MCF 10A (cell line): ENCODE data around the gene SKAP2. TPM values are rescaled to one million over a fixed set of nuclear protein-coding genes. Genes with fewer than 3 reads are reported as not detected.
A peak's percentile ranks its signal among the peaks of the same experiment; 100 is the strongest.
"Not testable (repeated sequence)": the region's sequence is repeated elsewhere in the genome, so short reads cannot be mapped to it uniquely, and the experiment has no call there.

Experiments used
- BruUV-seq: library from RNA; stranded (reverse); fragments of 400-500 nt; replicated peaks from 2 replicates; lab custom pipeline; 2021; lab: Mats Ljungman, UMichigan
- CTCF ChIA-PET: fragments of 300-600 bp; sonication (Branson Sonifier 250); formaldehyde crosslinking; extraction: SDS; loops from one replicate; lab custom pipeline; 2021; ENCODE audit warnings: antibody characterized with exemption, inconsistent platforms; lab: Yijun Ruan, JAX
- POLR2A ChIA-PET: fragments of 300-600, 350-650 bp; sonication (Branson Sonifier 250); formaldehyde crosslinking; extraction: SDS; loops from one replicate; lab custom pipeline; 2020; ENCODE audit warnings: antibody characterized with exemption, inconsistent platforms; lab: Yijun Ruan, JAX
- DNase-seq: peaks from one replicate; pipeline ENCODE4 v3.0.0-alpha.2; 2018; ENCODE audit not compliant: unreplicated experiment
- H3K27ac Mint-ChIP-seq: one replicate; pipeline ENCODE4 v1.8.0; 2022; ENCODE audit warnings: mild to moderate bottlenecking, low read depth, mixed read lengths; ENCODE audit not compliant: unreplicated experiment
- H3K27me3 Mint-ChIP-seq: one replicate; pipeline ENCODE4 v1.8.0; 2022; ENCODE audit warnings: mixed read lengths; ENCODE audit not compliant: insufficient read depth, unreplicated experiment
- H3K36me3 Mint-ChIP-seq: one replicate; pipeline ENCODE4 v1.8.0; 2022; ENCODE audit warnings: mild to moderate bottlenecking, moderate library complexity, mixed read lengths; ENCODE audit not compliant: insufficient read depth, unreplicated experiment
- H3K4me1 Mint-ChIP-seq: one replicate; pipeline ENCODE4 v1.8.0; 2022; ENCODE audit warnings: mixed read lengths; ENCODE audit not compliant: insufficient read depth, unreplicated experiment
- H3K4me3 Mint-ChIP-seq: one replicate; pipeline ENCODE4 v1.8.0; 2022; ENCODE audit warnings: mild to moderate bottlenecking, moderate library complexity, mixed read lengths; ENCODE audit not compliant: unreplicated experiment
- H3K9me3 Mint-ChIP-seq: one replicate; pipeline ENCODE4 v1.8.0; 2022; ENCODE audit warnings: mixed read lengths; ENCODE audit not compliant: unreplicated experiment
- intact Hi-C: fragments of 100-400 bp; cut with micrococcal nuclease; formaldehyde crosslinking; loops from 2 replicates; pipeline ENCODE4 v1.14.1; 2022
- total RNA-seq: library from RNA; stranded (reverse); gene quantifications from 2 replicates; pipeline ENCODE4 v1.2.3, GENCODE V29; 2022
- TF ChIP-seq, protein P1 (sequence below): fragments of 200-600 bp; IDR thresholded peaks from one replicate; pipeline ENCODE4 v1.8.0; 2022; ENCODE audit warnings: antibody characterized with exemption, mild to moderate bottlenecking; ENCODE audit not compliant: unreplicated experiment

The SKAP2 gene
- total RNA-seq, 1 experiment from 2014 or later: 27.5 TPM

DNA sequence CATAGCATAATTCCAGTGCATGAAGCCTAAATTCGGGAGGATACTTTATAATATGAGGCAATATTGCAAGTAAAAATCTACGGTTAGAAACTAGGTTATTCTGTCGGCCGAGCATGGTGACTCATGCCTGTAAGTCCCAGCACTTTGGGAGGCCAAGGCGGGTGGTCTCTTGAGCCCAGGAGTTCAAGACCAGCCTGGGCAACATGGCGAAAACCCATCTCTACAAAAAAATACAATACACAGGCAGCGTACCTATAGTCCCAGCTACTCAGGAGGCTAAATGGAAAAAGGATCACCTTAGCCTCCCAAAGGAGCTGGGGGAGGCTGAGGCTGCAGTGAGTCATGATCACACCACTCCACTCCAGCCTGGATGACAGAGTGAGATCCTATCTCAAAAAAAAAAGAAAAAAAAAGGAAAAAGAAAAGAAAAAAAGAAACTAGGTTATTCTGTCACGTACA is 14.2 kb downstream of the SKAP2 start:
- Mint-ChIP-seq H3K27me3 (no peaks in the 10 kb centered on the region), H3K4me1 (peaks cover 23% of the 10 kb centered on the region), H3K4me3 (peak overlapping the region; percentile 54), H3K9me3 (no peaks in the 10 kb centered on the region), H3K36me3 (peaks cover 23% of the 10 kb centered on the region), H3K27ac (peak overlapping the region; percentile 76)
- DNase-seq: peak; percentile 68
- ChIA-PET CTCF (interaction anchor here (0.6 to 1.5 kb wide), 7 partner anchors 158 to 294 kb away, joined by 3 to 12 read pairs (median 6); partner anchors contain the start of gene HOXA5), POLR2A (interaction anchor here (0.6 to 1.8 kb wide), 18 partner anchors 10 to 1865 kb away, joined by 3 to 12 read pairs (median 4); partner anchors contain the start of genes HOXA1 and HOXA5)
- no TSS peak for BruUV-seq
- TF ChIP-seq, protein P1, sequence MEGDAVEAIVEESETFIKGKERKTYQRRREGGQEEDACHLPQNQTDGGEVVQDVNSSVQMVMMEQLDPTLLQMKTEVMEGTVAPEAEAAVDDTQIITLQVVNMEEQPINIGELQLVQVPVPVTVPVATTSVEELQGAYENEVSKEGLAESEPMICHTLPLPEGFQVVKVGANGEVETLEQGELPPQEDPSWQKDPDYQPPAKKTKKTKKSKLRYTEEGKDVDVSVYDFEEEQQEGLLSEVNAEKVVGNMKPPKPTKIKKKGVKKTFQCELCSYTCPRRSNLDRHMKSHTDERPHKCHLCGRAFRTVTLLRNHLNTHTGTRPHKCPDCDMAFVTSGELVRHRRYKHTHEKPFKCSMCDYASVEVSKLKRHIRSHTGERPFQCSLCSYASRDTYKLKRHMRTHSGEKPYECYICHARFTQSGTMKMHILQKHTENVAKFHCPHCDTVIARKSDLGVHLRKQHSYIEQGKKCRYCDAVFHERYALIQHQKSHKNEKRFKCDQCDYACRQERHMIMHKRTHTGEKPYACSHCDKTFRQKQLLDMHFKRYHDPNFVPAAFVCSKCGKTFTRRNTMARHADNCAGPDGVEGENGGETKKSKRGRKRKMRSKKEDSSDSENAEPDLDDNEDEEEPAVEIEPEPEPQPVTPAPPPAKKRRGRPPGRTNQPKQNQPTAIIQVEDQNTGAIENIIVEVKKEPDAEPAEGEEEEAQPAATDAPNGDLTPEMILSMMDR: no peak
- intact Hi-C loops: no loop called here

DNA sequence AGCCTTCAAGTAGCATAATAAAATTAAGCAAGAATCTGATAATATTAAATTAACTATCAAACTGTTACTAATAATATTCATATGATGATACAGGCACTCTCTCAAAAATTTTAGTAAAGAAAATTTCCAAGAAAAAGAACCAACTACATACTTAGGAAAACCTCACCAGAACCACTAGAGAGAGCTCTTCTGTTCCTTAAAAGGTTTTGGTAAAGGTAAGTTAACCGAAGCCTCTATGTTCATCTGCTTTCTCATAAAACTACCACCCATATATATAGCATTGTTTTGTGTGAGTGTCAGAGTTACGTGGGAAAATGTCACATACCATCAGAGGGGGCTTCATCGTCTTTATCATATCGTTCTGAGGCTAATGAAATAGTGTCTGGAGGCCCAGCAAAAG is 20.7 kb downstream of the SKAP2 start:
- DNase-seq: peak; percentile 38
- H3K9me3 Mint-ChIP-seq: no peaks in the 10 kb centered on the region
- no peaks in the 10 kb centered on the region for H3K4me1 Mint-ChIP-seq
- no peaks in the 10 kb centered on the region for H3K27me3 Mint-ChIP-seq
- no peaks in the 10 kb centered on the region for H3K36me3 Mint-ChIP-seq
- no peak overlapping the region for H3K27ac Mint-ChIP-seq
- intact Hi-C loops: loop anchor here (2.0 kb wide), 1 partner anchor 157 kb away; no protein-coding TSS in a partner anchor
- CTCF ChIA-PET: interaction anchor here (0.7 kb wide), 2 partner anchors 291 to 318 kb away, joined by 3 read pairs; no protein-coding TSS in a partner anchor
- no peak overlapping the region for H3K4me3 Mint-ChIP-seq
- TF ChIP-seq, protein P1: peak; percentile 45
- POLR2A ChIA-PET: interaction anchor here (0.6 to 1.0 kb wide), 6 partner anchors 12 to 320 kb away, joined by 3 to 6 read pairs (median 4); partner anchors contain the start of gene HOXA5
- no TSS peak for BruUV-seq

DNA sequence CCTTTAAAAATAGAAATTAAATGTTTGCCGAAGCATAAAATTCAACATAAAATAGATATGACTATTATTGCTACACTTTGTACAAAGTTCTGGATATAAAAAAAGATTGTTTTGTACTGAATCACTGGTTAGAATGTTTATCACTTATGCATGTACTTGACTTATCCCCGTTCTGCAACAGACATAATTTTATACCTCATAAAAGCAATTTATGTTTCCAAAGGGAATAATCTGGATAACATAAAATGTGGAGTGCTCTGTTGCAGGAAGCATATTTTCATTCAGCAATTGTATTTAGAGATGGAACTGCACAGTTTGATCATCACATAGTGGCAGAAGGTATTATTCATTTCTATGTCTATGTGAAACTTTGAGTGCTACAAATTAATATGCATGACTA is 21.5 kb downstream of the SKAP2 start:
- H3K4me3 Mint-ChIP-seq: no peak overlapping the region
- H3K9me3 Mint-ChIP-seq: no peaks in the 10 kb centered on the region
- no peak for DNase-seq
- no peaks in the 10 kb centered on the region for H3K27me3 Mint-ChIP-seq
- no TSS peak for BruUV-seq
- no peak overlapping the region for H3K27ac Mint-ChIP-seq
- ChIA-PET CTCF (interaction anchor here (0.7 kb wide), 2 partner anchors 145 to 319 kb away, joined by 3 read pairs; no protein-coding TSS in a partner anchor), POLR2A (interaction anchor here (0.6 to 1.0 kb wide), 5 partner anchors 11 to 301 kb away, joined by 3 to 6 read pairs (median 4); partner anchors contain the start of gene HOXA5)
- H3K4me1 Mint-ChIP-seq: no peaks in the 10 kb centered on the region
- H3K36me3 Mint-ChIP-seq: no peaks in the 10 kb centered on the region
- intact Hi-C loops: loop anchor here (2.0 kb wide), 1 partner anchor 156 kb away; no protein-coding TSS in a partner anchor
- TF ChIP-seq, protein P1: no peak

DNA sequence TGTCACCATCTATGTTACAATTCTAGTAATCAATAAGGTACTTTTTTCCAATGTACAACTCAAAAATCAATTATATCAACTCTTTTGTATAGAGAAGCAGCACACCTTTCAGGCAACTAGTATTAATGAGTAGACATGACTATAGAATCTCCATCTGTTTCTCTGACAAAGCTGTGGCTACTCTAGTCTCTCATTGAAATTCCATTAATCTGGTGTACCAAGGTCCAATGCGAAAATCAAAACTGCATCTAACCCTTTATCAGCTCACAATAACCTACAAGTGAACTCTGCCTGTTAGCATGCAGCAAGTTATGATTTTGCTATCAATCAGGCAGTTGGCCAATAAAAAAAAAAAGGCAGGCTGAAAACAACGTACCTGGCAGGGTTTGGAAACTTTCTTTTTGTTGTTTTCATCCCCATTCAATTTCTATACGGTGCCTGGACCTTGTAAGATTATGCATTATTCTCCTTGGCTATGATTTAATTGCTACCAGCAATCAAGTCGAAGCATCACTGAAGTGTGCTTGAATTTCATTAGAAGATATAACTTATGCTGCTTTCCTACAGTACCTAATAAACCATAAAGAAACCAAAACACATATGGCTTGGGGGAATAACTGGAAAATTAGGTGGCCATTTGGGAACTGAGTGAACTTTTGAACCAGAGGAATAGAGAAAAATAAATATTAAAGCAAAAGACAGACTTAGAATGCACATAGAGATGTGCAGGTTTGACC is 23.2 kb downstream of the SKAP2 start:
- ChIA-PET POLR2A (interaction anchor here (0.6 to 1.8 kb wide), 6 partner anchors 9 to 293 kb away, joined by 3 to 6 read pairs (median 4); no protein-coding TSS in a partner anchor), CTCF (interaction anchor here (0.6 to 0.9 kb wide), 4 partner anchors 68 to 476 kb away, joined by 3 to 5 read pairs (median 4); partner anchors contain the start of gene HOXA5)
- Mint-ChIP-seq H3K36me3 (peaks cover 9% of the 10 kb centered on the region), H3K4me3 (no peak overlapping the region), H3K9me3 (no peaks in the 10 kb centered on the region), H3K27ac (no peak overlapping the region), H3K4me1 (no peaks in the 10 kb centered on the region), H3K27me3 (no peaks in the 10 kb centered on the region)
- BruUV-seq: no TSS peak
- no peak for DNase-seq
- TF ChIP-seq, protein P1: no peak
- intact Hi-C loops: no loop called here

DNA sequence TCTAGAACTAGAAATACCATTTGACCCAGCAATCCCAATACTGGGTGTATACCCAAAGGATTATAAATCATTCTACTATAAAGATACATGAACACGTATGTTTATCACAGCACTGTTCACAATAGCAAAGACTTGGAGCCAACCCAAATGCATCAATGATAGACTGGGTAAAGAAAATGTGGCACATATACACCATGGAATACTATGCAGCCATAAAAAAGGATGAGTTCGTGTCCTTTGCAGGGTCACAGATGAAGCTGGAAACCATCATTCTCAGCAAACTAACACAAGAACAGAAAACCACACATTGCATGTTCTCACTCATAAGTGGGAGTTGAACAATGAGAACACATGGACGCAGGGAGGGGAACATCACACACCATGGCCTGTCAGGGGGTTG is 27.6 kb downstream of the SKAP2 start:
- H3K27me3 Mint-ChIP-seq, H3K4me1 Mint-ChIP-seq, POLR2A ChIA-PET, H3K4me3 Mint-ChIP-seq, DNase-seq, H3K27ac Mint-ChIP-seq, H3K9me3 Mint-ChIP-seq, intact Hi-C loops, BruUV-seq: not testable (repeated sequence)
- H3K36me3 Mint-ChIP-seq: peaks cover 19% of the 10 kb centered on the region
- CTCF ChIA-PET: interaction anchor here (1.2 kb wide), 1 partner anchor 11 kb away, joined by 3 read pairs; no protein-coding TSS in a partner anchor
